CD4-positive, alpha-beta T cell treated with Interleukin-4 for 4 hours (primary cell): ENCODE results near the gene SDK1.

ENCODE experiments used
- DNase-seq: peaks from one replicate; pipeline ENCODE4 v3.0.0-alpha.2; 2020

Gene SDK1

DNA sequence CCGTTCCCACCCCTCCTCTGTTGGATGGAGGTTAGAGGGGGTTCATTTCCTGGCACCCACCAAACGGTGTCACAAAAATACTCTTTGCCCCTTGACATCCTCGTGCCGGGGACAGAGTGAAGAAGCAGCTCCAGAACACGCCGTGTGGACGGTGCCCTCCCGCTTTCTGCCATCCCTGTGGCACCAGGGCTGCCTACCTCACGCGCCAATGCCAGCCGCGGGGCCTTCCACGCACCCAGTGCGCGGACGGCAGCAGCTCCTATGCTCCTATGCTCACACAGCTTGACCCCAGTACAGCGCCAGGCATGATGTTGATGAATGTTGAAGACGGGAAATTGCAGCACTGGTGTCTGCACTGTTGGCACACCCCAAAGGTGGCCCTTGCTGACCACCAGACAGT is 873.8 kb downstream of the SDK1 start:
- DNase-seq = no peak

DNA sequence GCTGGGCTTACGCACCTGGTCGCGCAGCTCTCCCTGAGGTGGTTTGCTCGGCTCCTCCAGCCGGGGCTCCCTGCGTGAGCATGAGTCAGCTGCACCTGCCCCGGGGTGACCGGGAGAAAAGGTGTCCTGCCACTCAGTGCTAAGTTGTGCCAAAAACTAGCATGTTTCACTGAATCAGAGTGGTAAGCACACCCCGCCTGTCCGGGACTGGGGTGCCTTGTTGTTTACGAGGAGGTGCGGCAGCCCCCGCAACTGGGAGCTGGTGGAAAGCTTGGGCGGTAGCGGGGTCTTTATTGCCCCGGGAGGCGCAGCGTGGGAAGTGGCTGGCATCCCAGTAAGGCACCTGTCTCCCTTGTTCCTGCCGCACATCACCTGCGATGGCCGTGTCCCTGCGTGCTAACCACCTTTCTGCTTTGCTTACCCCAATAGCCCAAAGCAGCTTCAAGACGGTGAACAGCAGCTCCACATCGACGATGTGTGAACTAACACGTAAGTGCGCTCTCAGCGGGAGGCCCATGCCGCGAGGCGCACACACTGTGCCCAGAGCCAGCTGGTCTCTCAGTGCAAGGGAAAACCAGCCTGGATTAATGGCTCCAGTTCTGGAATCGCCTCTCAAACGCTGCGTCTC is 874.4 kb downstream of the SDK1 start:
- no peak for DNase-seq

DNA sequence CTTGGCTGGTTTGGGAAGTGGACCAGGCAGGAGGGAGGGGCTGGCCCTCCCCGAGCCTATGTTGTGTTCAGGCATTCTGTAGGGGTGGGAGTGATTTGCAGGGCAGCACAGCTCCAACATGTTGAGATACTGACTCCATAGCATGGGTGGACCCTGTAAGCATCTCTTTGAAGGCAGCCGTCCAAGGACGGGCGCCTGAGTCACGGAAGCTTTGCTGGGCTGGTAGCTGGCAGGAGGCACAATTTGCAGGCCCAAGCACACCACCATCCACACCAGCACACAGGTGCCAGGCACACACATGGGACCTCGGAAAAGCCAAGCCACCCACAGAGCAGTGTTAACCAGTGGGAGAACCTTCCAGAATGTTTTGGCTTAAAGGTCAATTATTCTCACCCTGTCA is 875.9 kb downstream of the SDK1 start:
- DNase-seq = no peak

GRCh38 chr7:4178416-4178815 is 877.4 kb downstream of the SDK1 start:
- no peak for DNase-seq

GRCh38 chr7:4178916-4179687 is 878.0 kb downstream of the SDK1 start:
- no peak for DNase-seq

DNA sequence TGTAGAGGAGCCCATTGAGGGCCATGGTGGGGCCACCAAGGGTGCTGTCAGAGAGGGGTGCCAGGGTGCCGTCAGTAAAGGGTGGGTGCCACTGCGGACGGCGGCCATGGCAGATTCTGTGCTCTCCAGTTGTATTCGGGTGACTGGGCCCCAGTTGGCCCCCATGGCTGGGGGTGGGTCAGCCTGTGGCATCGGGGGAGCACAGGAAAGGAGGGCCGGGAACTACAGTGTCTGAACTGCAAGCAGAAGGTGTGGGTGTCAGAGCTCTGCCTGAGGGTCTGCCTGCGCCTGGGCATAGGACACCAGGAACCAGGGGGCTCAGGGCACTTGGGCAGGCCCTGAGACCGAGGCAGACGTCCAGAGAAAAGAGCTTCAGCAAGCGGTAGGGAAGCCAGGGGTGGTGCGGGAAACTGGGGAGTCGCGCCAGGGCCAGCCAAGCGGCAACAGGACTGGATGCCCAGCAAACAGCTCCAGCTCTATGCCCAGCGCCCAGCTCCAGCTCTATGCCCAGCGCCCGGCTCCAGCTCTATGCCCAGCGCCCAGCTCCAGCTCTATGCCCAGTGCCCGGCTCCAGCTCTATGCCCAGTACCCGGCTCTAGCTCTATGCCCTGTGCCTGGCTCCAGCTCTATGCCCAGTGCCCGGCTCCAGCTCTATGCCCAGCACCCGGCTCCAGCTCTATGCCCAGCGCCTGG is 878.8 kb downstream of the SDK1 start:
- DNase-seq = no peak

- DNase-seq = no peak
These were observed 880.4 kb downstream of the SDK1 start for GRCh38 chr7:4181446-4181845.

DNA sequence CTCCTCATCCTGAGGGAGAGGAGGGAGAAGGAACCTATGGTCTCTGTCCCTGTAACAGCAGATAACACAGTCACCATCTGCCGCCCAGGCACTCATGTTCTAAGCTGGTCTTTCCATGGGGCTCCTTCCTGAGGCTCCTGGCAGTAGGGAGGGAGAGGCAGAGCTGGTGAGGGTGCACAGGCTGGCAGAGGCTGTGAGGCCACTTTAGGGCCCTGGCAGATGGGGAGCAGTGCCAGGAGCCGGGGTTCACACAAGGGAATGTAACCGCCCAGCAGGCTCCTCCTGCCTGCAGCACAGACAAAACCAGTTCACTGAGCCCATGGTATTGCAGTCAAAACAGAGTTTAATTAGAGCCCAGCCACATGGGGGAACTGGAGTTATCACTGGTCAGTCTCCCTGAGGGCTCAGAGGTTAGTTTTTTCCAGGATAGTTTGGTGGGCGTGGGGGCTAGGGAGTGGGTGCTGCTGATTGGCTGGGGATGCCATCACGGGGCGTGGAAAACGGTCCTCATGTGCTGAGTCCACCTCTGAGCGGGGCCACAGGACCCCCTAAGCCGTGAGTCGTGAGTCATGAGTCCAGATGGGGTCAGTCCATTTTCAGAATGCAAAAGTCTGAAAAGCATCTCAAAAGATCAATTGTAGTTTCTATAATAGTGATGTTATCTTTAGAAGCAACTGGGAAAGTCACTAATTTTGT is 881.7 kb downstream of the SDK1 start:
- DNase-seq = no peak

- no peak for DNase-seq
These were observed 883.6 kb downstream of the SDK1 start for GRCh38 chr7:4184653-4185052.

DNA sequence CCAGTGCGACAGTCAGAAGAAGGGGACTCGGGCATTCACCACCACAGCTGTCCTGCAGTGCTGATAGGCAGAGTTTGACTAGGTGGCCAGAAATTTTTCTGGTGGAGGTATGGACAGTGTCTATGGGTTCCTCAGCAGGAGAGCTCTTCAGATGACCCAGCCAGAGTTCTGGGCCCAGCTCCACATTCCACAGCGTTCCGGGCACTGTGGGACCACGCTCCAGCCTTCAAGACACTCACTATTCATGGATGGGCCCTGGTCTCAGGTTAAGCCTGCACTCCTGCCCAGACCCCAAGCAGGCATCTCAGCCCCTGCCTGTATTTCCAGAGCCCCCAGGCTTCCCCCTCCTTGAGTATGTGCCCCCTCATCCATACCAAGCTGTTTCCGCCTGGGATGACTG is 884.1 kb downstream of the SDK1 start:
- DNase-seq = no peak

GRCh38 chr7:4185721-4186512 is 884.9 kb downstream of the SDK1 start:
- no peak for DNase-seq

- no peak for DNase-seq
These were observed 885.4 kb downstream of the SDK1 start for GRCh38 chr7:4186513-4186780.

DNA sequence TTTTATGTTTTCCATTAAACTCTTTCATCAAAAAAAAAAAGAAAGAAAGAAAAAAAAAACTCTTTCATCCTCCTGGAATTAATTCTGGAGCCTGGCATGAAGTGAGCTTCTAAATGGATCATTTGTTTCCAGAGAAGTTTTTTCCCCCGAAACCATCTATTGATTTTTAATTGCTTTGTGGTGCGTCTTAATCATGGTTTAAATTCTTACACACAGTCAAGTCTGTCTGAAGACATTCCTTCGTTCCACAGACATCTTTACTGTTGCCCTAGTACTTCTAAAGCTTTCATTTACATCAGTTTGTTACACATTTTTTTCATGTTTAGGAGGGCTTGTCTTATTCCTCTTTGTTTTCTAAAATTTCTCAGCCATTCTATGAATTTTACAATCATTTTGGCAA is 887.6 kb downstream of the SDK1 start:
- DNase-seq = no peak

- DNase-seq = no peak
These were observed 888.1 kb downstream of the SDK1 start for GRCh38 chr7:4189131-4189570.

DNA sequence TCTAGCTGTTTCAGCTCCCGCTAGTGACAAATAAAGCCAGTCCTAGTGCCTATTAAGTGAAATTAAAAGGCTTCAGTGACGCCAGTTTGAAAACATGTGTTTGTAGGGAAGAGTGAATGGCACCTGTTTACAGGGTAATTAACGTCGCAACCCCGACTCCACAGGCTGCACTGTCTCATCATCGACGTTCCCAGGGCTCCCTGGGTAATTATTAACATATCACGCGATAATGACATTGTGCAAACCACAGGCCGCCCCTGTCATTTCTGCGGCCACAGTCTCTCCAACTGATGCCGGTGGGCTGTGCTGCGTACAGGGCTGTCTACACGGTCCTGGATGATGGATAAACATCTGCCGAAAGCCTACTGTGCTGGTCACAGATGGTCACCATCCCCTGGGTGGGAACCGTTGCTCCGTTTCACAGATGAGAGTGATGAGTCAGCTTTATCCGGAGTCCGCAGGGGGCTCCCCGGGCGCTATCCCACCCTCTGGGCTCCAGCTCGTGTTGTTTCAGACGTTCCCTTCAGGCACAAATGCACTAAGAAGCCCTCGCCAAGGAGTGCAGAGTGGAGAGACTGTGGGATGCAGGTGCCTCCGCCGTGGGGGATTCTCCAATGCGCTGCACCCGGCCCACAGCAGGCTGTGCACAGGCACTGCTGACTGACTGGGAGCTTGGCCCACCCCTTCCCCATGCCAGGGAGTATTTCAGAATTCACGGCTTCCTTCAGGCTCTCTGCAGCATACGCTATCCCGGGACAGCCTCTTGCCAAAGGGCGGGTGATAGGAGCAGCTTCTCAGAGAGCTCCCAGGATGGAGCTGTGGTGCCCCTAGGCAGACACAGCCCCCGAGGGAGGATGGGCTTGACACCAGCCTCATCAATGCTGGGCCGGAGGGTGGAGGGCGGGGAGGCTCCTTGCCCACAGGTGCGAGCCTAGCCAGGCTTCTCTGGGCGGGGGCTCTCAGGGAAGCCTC is 889.2 kb downstream of the SDK1 start:
- DNase-seq = no peak

DNA sequence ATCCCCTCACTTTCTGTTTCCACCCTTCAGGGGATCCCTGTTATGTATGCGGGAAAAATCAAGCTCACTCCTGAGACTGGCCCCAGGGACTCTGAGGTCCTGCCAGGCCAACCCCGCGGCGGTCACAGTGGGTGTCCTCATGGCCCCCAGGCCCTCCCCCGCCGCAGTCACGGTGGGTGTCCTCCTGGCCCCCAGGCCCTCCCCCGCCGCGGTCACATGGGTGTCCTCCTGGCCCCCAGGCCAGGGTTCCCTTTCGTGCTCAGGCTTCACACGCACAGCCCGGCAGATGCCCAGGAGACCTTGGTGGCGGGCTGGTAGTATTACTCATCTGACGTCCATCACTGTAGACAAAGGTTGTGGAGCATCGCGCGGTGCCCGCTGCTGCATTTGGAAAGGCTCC is 890.0 kb downstream of the SDK1 start:
- no peak for DNase-seq

GRCh38 chr7:4191525-4191924 is 890.5 kb downstream of the SDK1 start:
- no peak for DNase-seq

- DNase-seq = no peak
These were observed 894.6 kb downstream of the SDK1 start for GRCh38 chr7:4195660-4196059.

- no peak for DNase-seq
These were observed 895.2 kb downstream of the SDK1 start for GRCh38 chr7:4196121-4196819.

GRCh38 chr7:4198301-4198700 is 897.2 kb downstream of the SDK1 start:
- no peak for DNase-seq

DNA sequence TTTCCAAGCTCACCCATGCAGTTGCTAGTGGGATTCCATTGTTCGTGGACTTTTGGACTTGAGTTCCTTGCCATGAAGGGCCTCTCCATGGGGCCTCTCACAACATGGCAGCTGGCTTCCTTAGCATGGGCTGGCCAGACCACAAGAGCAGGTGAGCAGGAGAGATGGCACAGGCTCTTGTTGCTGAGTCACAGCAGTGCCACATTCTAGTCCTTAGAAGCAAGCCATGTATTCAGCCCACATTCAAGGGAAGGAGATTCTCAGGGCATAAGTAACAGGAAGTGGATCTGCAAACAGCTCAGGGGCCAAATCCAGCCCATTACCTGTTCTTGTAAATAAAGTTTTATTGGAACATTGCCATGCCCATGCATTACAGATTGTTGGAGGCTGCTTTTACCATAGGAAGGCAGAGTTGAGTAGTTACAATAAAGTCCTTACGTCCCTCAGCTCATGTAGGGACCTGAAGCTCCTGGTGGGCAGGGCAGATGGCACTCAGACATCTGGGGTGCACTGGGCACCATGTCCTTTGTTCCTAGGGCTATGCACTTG is 899.6 kb downstream of the SDK1 start:
- DNase-seq = no peak
